ENCODE measurements around the gene CARD14. TPM values are rescaled to one million over a fixed set of nuclear protein-coding genes. Genes with fewer than 3 reads are reported as not detected.

Gene CARD14
- total RNA-seq, 1 donor from 2014 or later = 1.6 TPM

GRCh38 chr17:80187090-80187489 is 17.3 kb downstream of the CARD14 start:
- peak; percentile 81 for DNase-seq (ENCODE audit: low read depth)
- no peak for FAIRE-seq
- H3K27me3 ChIP-seq (ENCODE audit: control insufficient read depth, insufficient read depth, low read length) = no peaks in the 10 kb centered on the region
- no peaks in the 10 kb centered on the region for H3K36me3 ChIP-seq (ENCODE audit: control insufficient read depth, insufficient read depth, low read length)
- no peak for TF ChIP-seq CTCF (IDR thresholded peaks at IDR 0.05; ENCODE audit: insufficient read depth, low read length, severe bottlenecking)
- H3K4me3 ChIP-seq (ENCODE audit: low read depth, low read length) = peak overlapping the region; percentile 32

GRCh38 chr17:80187515-80187941 is 17.7 kb downstream of the CARD14 start:
- DNase-seq (ENCODE audit: low read depth) = peak; percentile 52
- H3K36me3 ChIP-seq (ENCODE audit: control insufficient read depth, insufficient read depth, low read length) = no peaks in the 10 kb centered on the region
- no peak for TF ChIP-seq CTCF (IDR thresholded peaks at IDR 0.05; ENCODE audit: insufficient read depth, low read length, severe bottlenecking)

GRCh38 chr17:80189611-80190010 is 19.8 kb downstream of the CARD14 start:
- no peak for TF ChIP-seq CTCF (IDR thresholded peaks at IDR 0.05; ENCODE audit: insufficient read depth, low read length, severe bottlenecking)

More at GRCh38 chr17:80187515-80187941, 17.7 kb downstream of the CARD14 start:
- Histone ChIP-seq H3K27me3 (ENCODE audit: control insufficient read depth, insufficient read depth, low read length) (no peaks in the 10 kb centered on the region), H3K4me3 (ENCODE audit: low read depth, low read length) (peak overlapping the region; percentile 32)
- FAIRE-seq = no peak

GRCh38 chr17:80190716-80191115 is 20.9 kb downstream of the CARD14 start:
- no peak overlapping the region for H3K4me3 ChIP-seq (ENCODE audit: low read depth, low read length)
- TF ChIP-seq CTCF (IDR thresholded peaks at IDR 0.05; ENCODE audit: insufficient read depth, low read length, severe bottlenecking) = no peak
- peaks cover 2% of the 10 kb centered on the region for H3K27me3 ChIP-seq (ENCODE audit: control insufficient read depth, insufficient read depth, low read length)
- FAIRE-seq (no peak), DNase-seq (ENCODE audit: low read depth) (no peak)
- H3K36me3 ChIP-seq (ENCODE audit: control insufficient read depth, insufficient read depth, low read length) = no peaks in the 10 kb centered on the region

More at GRCh38 chr17:80189611-80190010, 19.8 kb downstream of the CARD14 start:
- Histone ChIP-seq H3K4me3 (ENCODE audit: low read depth, low read length) (no peak overlapping the region), H3K36me3 (ENCODE audit: control insufficient read depth, insufficient read depth, low read length) (no peaks in the 10 kb centered on the region), H3K27me3 (ENCODE audit: control insufficient read depth, insufficient read depth, low read length) (peaks cover 2% of the 10 kb centered on the region)
- FAIRE-seq (no peak), DNase-seq (ENCODE audit: low read depth) (no peak)

GRCh38 chr17:80191192-80191591 is 21.4 kb downstream of the CARD14 start:
- Histone ChIP-seq H3K36me3 (ENCODE audit: control insufficient read depth, insufficient read depth, low read length) (no peaks in the 10 kb centered on the region), H3K27me3 (ENCODE audit: control insufficient read depth, insufficient read depth, low read length) (peaks cover 2% of the 10 kb centered on the region), H3K4me3 (ENCODE audit: low read depth, low read length) (no peak overlapping the region)
- no peak for TF ChIP-seq CTCF (IDR thresholded peaks at IDR 0.05; ENCODE audit: insufficient read depth, low read length, severe bottlenecking)
- FAIRE-seq = no peak
- no peak for DNase-seq (ENCODE audit: low read depth)

Measured in bronchial epithelial cell (primary cell).